Mucosa of rectum (tissue), 2 donors: ENCODE measurements around the gene PLIN1.

ENCODE experiments used
- H3K27ac ChIP-seq, 2 donors: one replicate each; pipeline ENCODE4 v1.7.0; 2013; ENCODE audit warnings: inconsistent platforms in 2 of 2, low read depth in 2 of 2, low read length in 2 of 2
- H3K27me3 ChIP-seq, 2 donors: one replicate each; pipeline ENCODE4 v1.7.0; 2013; ENCODE audit warnings: low read length in 2 of 2; ENCODE audit not compliant: control insufficient read depth in 2 of 2, insufficient read depth in 2 of 2
- H3K36me3 ChIP-seq, 2 donors: one replicate each; pipeline ENCODE4 v1.7.0; 2013; ENCODE audit warnings: low read length in 2 of 2; ENCODE audit not compliant: control insufficient read depth in 2 of 2, insufficient read depth in 2 of 2
- H3K4me1 ChIP-seq, 2 donors: one replicate each; pipeline ENCODE4 v1.7.0; 2013; ENCODE audit warnings: low read length in 2 of 2, mild to moderate bottlenecking in 1 of 2; ENCODE audit not compliant: control insufficient read depth in 2 of 2, insufficient read depth in 2 of 2
- H3K4me3 ChIP-seq, 2 donors: one replicate each; pipeline ENCODE4 v1.7.0; 2013; ENCODE audit warnings: low read length in 2 of 2
- H3K9ac ChIP-seq, 2 donors: one replicate each; pipeline ENCODE4 v1.7.0; 2013; ENCODE audit warnings: low read length in 2 of 2, low read depth in 1 of 2, mild to moderate bottlenecking in 1 of 2
- H3K9me3 ChIP-seq, 2 donors: one replicate each; pipeline ENCODE4 v1.7.0; 2013; ENCODE audit warnings: low read length in 2 of 2; ENCODE audit not compliant: control insufficient read depth in 2 of 2
- donor health status: healthy.
- donor health status: Normal muscosa, but diverticular disease.

Gene PLIN1

GRCh38 chr15:89654301-89654761 lies 24.8 kb downstream of the PLIN1 start:
- Histone ChIP-seq H3K4me3 (peak overlapping the region; percentile 49 to 68), H3K27me3 (peaks cover 4 to 11% of the 10 kb centered on the region in 2 donors), H3K4me1 (peaks cover 2 to 7% of the 10 kb centered on the region in 2 donors), H3K9ac (peak overlapping the region; percentile 19 to 56), H3K27ac (no peak overlapping the region), H3K36me3 (no peaks in the 10 kb centered on the region), H3K9me3 (no peaks in the 10 kb centered on the region)

GRCh38 chr15:89653578-89653977 lies 25.6 kb downstream of the PLIN1 start:
- Histone ChIP-seq H3K27me3 (peaks cover 4 to 11% of the 10 kb centered on the region in 2 donors), H3K4me3 (no peak overlapping the region), H3K27ac (no peak overlapping the region), H3K9ac (no peak overlapping the region), H3K4me1 (peaks cover 2 to 7% of the 10 kb centered on the region in 2 donors), H3K9me3 (no peaks in the 10 kb centered on the region), H3K36me3 (no peaks in the 10 kb centered on the region)

GRCh38 chr15:89652666-89653065 lies 26.5 kb downstream of the PLIN1 start:
- Histone ChIP-seq H3K4me1 (peaks cover 2 to 7% of the 10 kb centered on the region in 2 donors), H3K4me3 (no peak overlapping the region), H3K9ac (no peak overlapping the region), H3K36me3 (no peaks in the 10 kb centered on the region), H3K9me3 (no peaks in the 10 kb centered on the region), H3K27ac (no peak overlapping the region), H3K27me3 (peaks cover 4 to 11% of the 10 kb centered on the region in 2 donors)

GRCh38 chr15:89652131-89652530 lies 27.0 kb downstream of the PLIN1 start:
- Histone ChIP-seq H3K27me3 (peaks cover 4 to 11% of the 10 kb centered on the region in 2 donors), H3K9me3 (no peaks in the 10 kb centered on the region), H3K4me1 (peaks cover 5 to 10% of the 10 kb centered on the region in 2 donors), H3K9ac (no peak overlapping the region), H3K36me3 (no peaks in the 10 kb centered on the region), H3K4me3 (no peak overlapping the region), H3K27ac (no peak overlapping the region)

- Histone ChIP-seq H3K9me3 (no peaks in the 10 kb centered on the region), H3K9ac (no peak overlapping the region), H3K27ac (no peak overlapping the region), H3K4me1 (peaks cover 3 to 8% of the 10 kb centered on the region in 2 donors), H3K27me3 (peaks cover 4 to 6% of the 10 kb centered on the region in 2 donors), H3K36me3 (no peaks in the 10 kb centered on the region), H3K4me3 (no peak overlapping the region)
Observed at GRCh38 chr15:89649716-89650115, 29.5 kb downstream of the PLIN1 start.

GRCh38 chr15:89649013-89649625 lies 30.0 kb downstream of the PLIN1 start:
- Histone ChIP-seq H3K9ac (no peak overlapping the region), H3K4me1 (peaks cover 3 to 4% of the 10 kb centered on the region in 2 donors), H3K9me3 (no peaks in the 10 kb centered on the region), H3K36me3 (no peaks in the 10 kb centered on the region), H3K27ac (no peak overlapping the region), H3K4me3 (no peak overlapping the region), H3K27me3 (no peaks in the 10 kb centered on the region)

- no peak overlapping the region for H3K4me3 ChIP-seq
- H3K27ac ChIP-seq, result no peak overlapping the region
- H3K9ac ChIP-seq, result no peak overlapping the region
- no peaks in the 10 kb centered on the region for H3K27me3 ChIP-seq
- H3K9me3 ChIP-seq, result no peaks in the 10 kb centered on the region
- peaks cover 3 to 4% of the 10 kb centered on the region in 2 donors for H3K4me1 ChIP-seq
- H3K36me3 ChIP-seq, result no peaks in the 10 kb centered on the region
Observed at GRCh38 chr15:89648106-89649012, 30.8 kb downstream of the PLIN1 start.

- Histone ChIP-seq H3K27me3 (no peaks in the 10 kb centered on the region), H3K4me3 (peak overlapping the region; percentile 51 to 66), H3K9ac (peak overlapping the region in 1 of 2 donors; percentile 36), H3K9me3 (no peaks in the 10 kb centered on the region), H3K27ac (no peak overlapping the region), H3K4me1 (peaks cover 3 to 4% of the 10 kb centered on the region in 2 donors), H3K36me3 (no peaks in the 10 kb centered on the region)
Observed at GRCh38 chr15:89647191-89647851, 31.8 kb downstream of the PLIN1 start.

- no peaks in the 10 kb centered on the region for H3K9me3 ChIP-seq
- no peak overlapping the region for H3K4me3 ChIP-seq
- H3K36me3 ChIP-seq, result no peaks in the 10 kb centered on the region
- H3K9ac ChIP-seq, result no peak overlapping the region
- no peak overlapping the region for H3K27ac ChIP-seq
- no peaks in the 10 kb centered on the region for H3K27me3 ChIP-seq
- peaks cover 3 to 4% of the 10 kb centered on the region in 2 donors for H3K4me1 ChIP-seq
Observed at GRCh38 chr15:89646416-89647141, 32.6 kb downstream of the PLIN1 start.
